Progenitor cell of endocrine pancreas (in vitro differentiated cells): ENCODE measurements around the gene PPP1R17. TPM values are rescaled to one million over a fixed set of nuclear protein-coding genes. Genes with fewer than 3 reads are reported as not detected.

Source experiments
- DNase-seq: peaks from one replicate; pipeline ENCODE4 v3.0.0; 2021; ENCODE audit warnings: low spot score; ENCODE audit not compliant: unreplicated experiment
- H3K27ac Mint-ChIP-seq: 2 replicates; pipeline ENCODE4 v1.8.0; 2021; ENCODE audit warnings: mild to moderate bottlenecking, moderate library complexity, mixed read lengths
- H3K27me3 Mint-ChIP-seq: 2 replicates; pipeline ENCODE4 v1.8.0; 2021; ENCODE audit warnings: mixed read lengths
- H3K36me3 Mint-ChIP-seq: 2 replicates; pipeline ENCODE4 v1.8.0; 2022; ENCODE audit warnings: mixed read lengths; ENCODE audit not compliant: insufficient read depth
- H3K4me1 Mint-ChIP-seq: 2 replicates; pipeline ENCODE4 v1.8.0; 2021; ENCODE audit warnings: low read depth, mixed read lengths
- H3K4me3 Mint-ChIP-seq: 2 replicates; pipeline ENCODE4 v1.8.0; 2021; ENCODE audit warnings: low read depth, mild to moderate bottlenecking, moderate library complexity, mixed read lengths
- H3K9me3 Mint-ChIP-seq: 2 replicates; pipeline ENCODE4 v1.8.0; 2021; ENCODE audit warnings: low read depth, mixed read lengths
- CTCF ChIP-seq: fragments of 200-600 bp; sonication (generic); IDR thresholded peaks from one replicate; pipeline ENCODE4 v1.5.0; 2021; ENCODE audit warnings: antibody characterized with exemption, mild to moderate bottlenecking; ENCODE audit not compliant: unreplicated experiment
- total RNA-seq: library from RNA; stranded (reverse); gene quantifications from 2 replicates; pipeline ENCODE4 v1.2.1, GENCODE V29; 2021

PPP1R17 gene
- total RNA-seq, 1 donor from 2014 or later: 0.96 TPM

GRCh38 chr7:31710171-31710570 is 23.2 kb downstream of the PPP1R17 start:
- Mint-ChIP-seq H3K27ac (no peak overlapping the region), H3K9me3 (peaks cover 16% of the 10 kb centered on the region), H3K4me3 (no peak overlapping the region), H3K36me3 (peaks cover 3% of the 10 kb centered on the region), H3K27me3 (peaks cover 3% of the 10 kb centered on the region), H3K4me1 (no peaks in the 10 kb centered on the region)
- no peak for TF ChIP-seq CTCF
- no peak for DNase-seq

GRCh38 chr7:31716355-31716754 is 29.3 kb downstream of the PPP1R17 start:
- H3K9me3 Mint-ChIP-seq: peaks cover 16% of the 10 kb centered on the region
- H3K4me1 Mint-ChIP-seq: no peaks in the 10 kb centered on the region
- H3K27me3 Mint-ChIP-seq: peaks cover 3% of the 10 kb centered on the region
- no peak overlapping the region for H3K27ac Mint-ChIP-seq
- TF ChIP-seq CTCF: no peak
- H3K36me3 Mint-ChIP-seq: peaks cover 3% of the 10 kb centered on the region
- DNase-seq: no peak
- no peak overlapping the region for H3K4me3 Mint-ChIP-seq

- no peaks in the 10 kb centered on the region for H3K4me1 Mint-ChIP-seq
- TF ChIP-seq CTCF: no peak
- H3K27me3 Mint-ChIP-seq: no peaks in the 10 kb centered on the region
- no peak overlapping the region for H3K4me3 Mint-ChIP-seq
- no peak for DNase-seq
- no peak overlapping the region for H3K27ac Mint-ChIP-seq
- no peaks in the 10 kb centered on the region for H3K36me3 Mint-ChIP-seq
- H3K9me3 Mint-ChIP-seq: no peaks in the 10 kb centered on the region
These were observed 33.4 kb downstream of the PPP1R17 start for GRCh38 chr7:31720366-31720765.

GRCh38 chr7:31724696-31725095 is 37.7 kb downstream of the PPP1R17 start:
- Mint-ChIP-seq H3K4me3 (no peak overlapping the region), H3K4me1 (no peaks in the 10 kb centered on the region), H3K9me3 (no peaks in the 10 kb centered on the region), H3K36me3 (no peaks in the 10 kb centered on the region), H3K27ac (no peak overlapping the region), H3K27me3 (no peaks in the 10 kb centered on the region)
- TF ChIP-seq CTCF: no peak
- no peak for DNase-seq

- H3K27me3 Mint-ChIP-seq: peaks cover 6% of the 10 kb centered on the region
- no peak overlapping the region for H3K27ac Mint-ChIP-seq
- H3K9me3 Mint-ChIP-seq: no peaks in the 10 kb centered on the region
- TF ChIP-seq CTCF: no peak
- no peak overlapping the region for H3K4me3 Mint-ChIP-seq
- H3K4me1 Mint-ChIP-seq: peaks cover 3% of the 10 kb centered on the region
- DNase-seq: no peak
- no peaks in the 10 kb centered on the region for H3K36me3 Mint-ChIP-seq
These were observed 42.3 kb downstream of the PPP1R17 start for GRCh38 chr7:31729195-31729804.
